Endodermal cell (in vitro differentiated cells): Measurements from ENCODE around the gene MAP1S. TPM values are rescaled to one million over a fixed set of nuclear protein-coding genes. Genes with fewer than 3 reads are reported as not detected.

Source experiments
- DNase-seq: peaks from one replicate; pipeline ENCODE4 v3.0.0-alpha.2; 2017
- H3K27ac ChIP-seq: 2 replicates; pipeline ENCODE4 v1.5.1; 2013; ENCODE audit warnings: mild to moderate bottlenecking, low read depth, low read length, moderate library complexity
- H3K27me3 ChIP-seq: 2 replicates; pipeline ENCODE4 v1.6.1; 2013; ENCODE audit warnings: mild to moderate bottlenecking, low read length, moderate library complexity; ENCODE audit not compliant: insufficient read depth, control insufficient read depth, poor library complexity, severe bottlenecking
- H3K36me3 ChIP-seq: 2 replicates; pipeline ENCODE4 v1.7.0; 2013; ENCODE audit warnings: mild to moderate bottlenecking, low read length, moderate library complexity; ENCODE audit not compliant: control insufficient read depth, insufficient read depth
- H3K4me1 ChIP-seq: one replicate; pipeline ENCODE4 v1.7.0; 2013; ENCODE audit warnings: low read length; ENCODE audit not compliant: control insufficient read depth, insufficient read depth
- H3K4me3 ChIP-seq: 2 replicates; pipeline ENCODE4 v1.5.1; 2013; ENCODE audit warnings: mild to moderate bottlenecking, low read length, moderate library complexity
- H3K9ac ChIP-seq: 2 replicates; pipeline ENCODE4 v1.6.1; 2013; ENCODE audit warnings: mild to moderate bottlenecking, low read length, moderate library complexity; ENCODE audit not compliant: poor library complexity, severe bottlenecking; ENCODE audit errors: extremely low read depth
- H3K9me3 ChIP-seq: 2 replicates; pipeline ENCODE4 v1.6.1; 2013; ENCODE audit warnings: mild to moderate bottlenecking, low read length, moderate library complexity; ENCODE audit not compliant: control insufficient read depth
- H3K27ac Mint-ChIP-seq: 2 replicates; pipeline ENCODE4 v1.8.0; 2020; ENCODE audit warnings: mixed read lengths
- H3K27me3 Mint-ChIP-seq: 2 replicates; pipeline ENCODE4 v1.8.0; 2021; ENCODE audit warnings: mild to moderate bottlenecking, mixed read lengths; ENCODE audit not compliant: insufficient read depth
- H3K36me3 Mint-ChIP-seq: 2 replicates; pipeline ENCODE4 v1.8.0; 2020; ENCODE audit warnings: low read depth, mixed read lengths
- H3K4me1 Mint-ChIP-seq: 2 replicates; pipeline ENCODE4 v1.8.0; 2020; ENCODE audit warnings: mixed read lengths
- H3K4me3 Mint-ChIP-seq: 2 replicates; pipeline ENCODE4 v1.8.0; 2020; ENCODE audit warnings: mild to moderate bottlenecking, moderate library complexity, mixed read lengths
- H3K9me3 Mint-ChIP-seq: 2 replicates; pipeline ENCODE4 v1.8.0; 2020; ENCODE audit warnings: mild to moderate bottlenecking, mixed read lengths
- WGBS, 2 experiments: methylation state at CpG; one replicate each; pipeline versions ENCODE4 v1.1.5 to v1.1.7; 2013; ENCODE audit warnings: missing lambda C conversion rate in 2 of 2, mixed read lengths in 1 of 2; ENCODE audit not compliant: insufficient coverage in 1 of 2, insufficient read length in 1 of 2; 5-methylcytosine and 5-hydroxymethylcytosine counted together
- total RNA-seq, 2 donors: library from RNA; stranded (reverse); fragmentation: NEBNext Ultra II Directional in 1 of 2; extraction: Animal tissue kit (Norgen Biotek cat#: 25700) in 1 of 2; gene quantifications; 2 replicates in 1 of 2; 3 replicates in 1 of 2; pipeline ENCODE4 v1.2.1, GENCODE V29; 2021
- TF ChIP-seq, protein P1 (sequence below): fragments of 200-600 bp; sonication (generic); conservative IDR thresholded peaks from 2 replicates; pipeline ENCODE4 v1.5.0; 2021; ENCODE audit warnings: antibody characterized with exemption, mild to moderate bottlenecking

Gene MAP1S
- total RNA-seq, 2 donors from 2014 or later, result 90.2 to 96.7 TPM

DNA sequence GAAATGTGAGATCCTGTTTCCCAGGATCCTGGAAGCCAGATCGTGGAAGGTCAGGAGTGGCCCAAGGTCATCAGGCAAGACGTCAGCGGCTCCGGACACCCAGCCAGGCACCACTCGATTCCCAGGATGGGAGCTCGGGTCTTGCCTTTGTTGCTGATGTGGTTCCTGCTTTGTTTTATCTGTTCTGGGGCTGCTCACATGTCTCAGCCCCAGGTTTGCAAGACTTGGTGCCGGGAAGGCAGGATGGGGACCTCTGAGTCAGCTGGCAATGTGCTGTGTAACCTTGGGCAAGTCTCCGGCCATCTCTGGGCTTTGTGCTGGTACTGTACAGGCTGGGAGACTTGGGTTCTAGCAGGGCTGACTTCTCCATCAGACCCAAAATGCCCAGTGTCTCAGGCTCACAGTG, 30.6 kb downstream of the MAP1S start:
- Histone ChIP-seq H3K4me3 (no peak overlapping the region), H3K36me3 (no peaks in the 10 kb centered on the region), H3K9ac (no peak overlapping the region), H3K27ac (no peak overlapping the region), H3K4me1 (no peaks in the 10 kb centered on the region), H3K27me3 (no peaks in the 10 kb centered on the region), H3K9me3 (no peaks in the 10 kb centered on the region)
- no peaks in the 10 kb centered on the region for H3K9me3 Mint-ChIP-seq
- H3K27ac Mint-ChIP-seq, result no peak overlapping the region
- no peak for DNase-seq
- H3K27me3 Mint-ChIP-seq, result peaks cover 4% of the 10 kb centered on the region
- no peaks in the 10 kb centered on the region for H3K4me1 Mint-ChIP-seq
- TF ChIP-seq, protein P1, sequence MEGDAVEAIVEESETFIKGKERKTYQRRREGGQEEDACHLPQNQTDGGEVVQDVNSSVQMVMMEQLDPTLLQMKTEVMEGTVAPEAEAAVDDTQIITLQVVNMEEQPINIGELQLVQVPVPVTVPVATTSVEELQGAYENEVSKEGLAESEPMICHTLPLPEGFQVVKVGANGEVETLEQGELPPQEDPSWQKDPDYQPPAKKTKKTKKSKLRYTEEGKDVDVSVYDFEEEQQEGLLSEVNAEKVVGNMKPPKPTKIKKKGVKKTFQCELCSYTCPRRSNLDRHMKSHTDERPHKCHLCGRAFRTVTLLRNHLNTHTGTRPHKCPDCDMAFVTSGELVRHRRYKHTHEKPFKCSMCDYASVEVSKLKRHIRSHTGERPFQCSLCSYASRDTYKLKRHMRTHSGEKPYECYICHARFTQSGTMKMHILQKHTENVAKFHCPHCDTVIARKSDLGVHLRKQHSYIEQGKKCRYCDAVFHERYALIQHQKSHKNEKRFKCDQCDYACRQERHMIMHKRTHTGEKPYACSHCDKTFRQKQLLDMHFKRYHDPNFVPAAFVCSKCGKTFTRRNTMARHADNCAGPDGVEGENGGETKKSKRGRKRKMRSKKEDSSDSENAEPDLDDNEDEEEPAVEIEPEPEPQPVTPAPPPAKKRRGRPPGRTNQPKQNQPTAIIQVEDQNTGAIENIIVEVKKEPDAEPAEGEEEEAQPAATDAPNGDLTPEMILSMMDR, result no peak
- no peaks in the 10 kb centered on the region for H3K36me3 Mint-ChIP-seq
- WGBS, 2 experiments, result 77 to 82% methylated on average over 7 to 8 of the region's 8 CpGs
- H3K4me3 Mint-ChIP-seq, result no peak overlapping the region

DNA sequence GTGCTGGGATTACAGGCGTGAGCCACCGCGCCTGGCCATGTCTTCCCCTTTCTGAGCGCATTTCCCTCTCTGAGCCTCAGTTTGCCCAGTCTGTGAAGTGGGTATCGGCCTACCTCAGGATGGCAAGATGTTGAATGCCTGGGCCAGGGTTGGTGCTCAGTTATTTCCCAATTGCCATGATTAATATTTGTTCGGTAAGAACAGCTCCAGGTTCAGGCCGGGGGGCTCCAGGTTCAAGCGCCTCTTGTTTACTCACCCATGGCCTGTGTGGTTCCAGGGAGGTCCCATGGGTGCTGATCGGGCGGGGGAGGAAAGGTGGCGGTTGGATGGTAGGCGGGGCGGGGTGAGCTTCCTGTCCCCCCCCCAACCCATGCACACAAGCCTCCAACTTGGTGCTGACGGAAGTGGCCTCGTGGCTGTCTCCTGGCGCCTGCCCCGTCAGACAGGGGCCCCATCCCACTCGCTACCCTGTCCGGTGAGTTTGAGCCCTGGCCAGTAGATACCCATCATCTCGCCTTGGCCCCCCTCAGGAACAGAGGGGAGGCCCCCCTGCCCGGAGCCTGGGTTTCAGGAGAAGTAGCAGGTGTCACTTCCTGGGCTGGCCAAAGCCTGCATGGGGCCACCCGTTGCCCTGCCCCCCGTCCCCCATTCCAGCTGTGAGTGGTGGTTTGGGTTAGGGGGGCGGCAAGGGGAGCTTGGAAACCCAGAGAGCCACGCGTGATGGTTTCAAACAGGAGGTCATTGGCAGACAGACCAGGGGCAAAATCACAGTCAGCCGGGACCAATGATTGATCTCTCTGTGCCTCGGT, 32.0 kb downstream of the MAP1S start, which contains the start of gene FCHO1:
Gene FCHO1 (plus strand): TSS at position 375 of the 809 bp plus-strand sequence. CDS start 3,688 bp downstream, outside the sequence.
- H3K36me3 Mint-ChIP-seq, result no peaks in the 10 kb centered on the region
- TF ChIP-seq, protein P1, result no peak
- no peak within 1 kb of the TSS for H3K4me3 Mint-ChIP-seq
- WGBS, 2 experiments, result 88 to 94% methylated on average over 16 to 28 of the region's 28 CpGs
- Histone ChIP-seq H3K9ac (no peak within 1 kb of the TSS), H3K9me3 (no peaks in the 10 kb centered on the region), H3K4me1 (no peaks in the 10 kb centered on the region), H3K27ac (no peak within 1 kb of the TSS), H3K4me3 (no peak within 1 kb of the TSS), H3K36me3 (no peaks in the 10 kb centered on the region), H3K27me3 (no peaks in the 10 kb centered on the region)
- no peak for DNase-seq
- no peaks in the 10 kb centered on the region for H3K4me1 Mint-ChIP-seq
- H3K27ac Mint-ChIP-seq, result no peak within 1 kb of the TSS
- peaks cover 4% of the 10 kb centered on the region for H3K27me3 Mint-ChIP-seq
- no peaks in the 10 kb centered on the region for H3K9me3 Mint-ChIP-seq

DNA sequence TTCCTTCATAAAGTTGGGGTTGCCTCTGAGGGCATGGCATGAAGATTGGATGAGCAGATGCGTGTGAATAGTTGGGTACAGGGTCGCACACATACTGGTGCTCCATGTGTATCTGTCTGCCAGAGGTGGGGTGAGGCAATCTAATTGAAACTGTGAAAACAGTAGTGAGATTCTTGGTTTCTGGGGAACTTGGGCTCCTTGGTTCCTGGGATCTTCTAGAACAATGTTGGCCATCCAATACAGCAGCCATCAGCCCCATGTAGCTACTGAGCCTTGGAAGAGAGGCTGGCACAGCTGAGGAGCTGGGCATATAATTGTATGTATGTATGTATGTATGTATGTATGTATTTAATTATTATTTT, 32.6 kb downstream of the MAP1S start:
- Histone ChIP-seq H3K4me3 (no peak overlapping the region), H3K27ac (no peak overlapping the region), H3K36me3 (no peaks in the 10 kb centered on the region), H3K4me1 (no peaks in the 10 kb centered on the region), H3K27me3 (no peaks in the 10 kb centered on the region), H3K9me3 (no peaks in the 10 kb centered on the region), H3K9ac (no peak overlapping the region)
- H3K27me3 Mint-ChIP-seq, result peaks cover 4% of the 10 kb centered on the region
- H3K27ac Mint-ChIP-seq, result no peak overlapping the region
- no peak overlapping the region for H3K4me3 Mint-ChIP-seq
- H3K36me3 Mint-ChIP-seq, result no peaks in the 10 kb centered on the region
- no peaks in the 10 kb centered on the region for H3K9me3 Mint-ChIP-seq
- WGBS, 2 experiments, result 92 to 94% methylated on average over 2 of the region's 2 CpGs
- H3K4me1 Mint-ChIP-seq, result no peaks in the 10 kb centered on the region
- TF ChIP-seq, protein P1, result no peak
- DNase-seq, result no peak
